H4 (cell line): ENCODE data around the gene ACAN. TPM values are rescaled to one million over a fixed set of nuclear protein-coding genes. Genes with fewer than 3 reads are reported as not detected.

ENCODE experiments used
- DNase-seq: peaks from one replicate; pipeline ENCODE4 v3.0.0-alpha.2; 2015; ENCODE audit warnings: low spot score
- total RNA-seq: library from RNA; depleted of rRNA; stranded (reverse); fragments of >200 nt; shearing (Covaris generic); gene quantifications from 2 replicates; pipeline ENCODE4 v1.2.3, GENCODE V29; 2014; rRNA removed

ACAN gene
- total RNA-seq, 1 experiment from 2014 or later, result 0.02 TPM

DNA sequence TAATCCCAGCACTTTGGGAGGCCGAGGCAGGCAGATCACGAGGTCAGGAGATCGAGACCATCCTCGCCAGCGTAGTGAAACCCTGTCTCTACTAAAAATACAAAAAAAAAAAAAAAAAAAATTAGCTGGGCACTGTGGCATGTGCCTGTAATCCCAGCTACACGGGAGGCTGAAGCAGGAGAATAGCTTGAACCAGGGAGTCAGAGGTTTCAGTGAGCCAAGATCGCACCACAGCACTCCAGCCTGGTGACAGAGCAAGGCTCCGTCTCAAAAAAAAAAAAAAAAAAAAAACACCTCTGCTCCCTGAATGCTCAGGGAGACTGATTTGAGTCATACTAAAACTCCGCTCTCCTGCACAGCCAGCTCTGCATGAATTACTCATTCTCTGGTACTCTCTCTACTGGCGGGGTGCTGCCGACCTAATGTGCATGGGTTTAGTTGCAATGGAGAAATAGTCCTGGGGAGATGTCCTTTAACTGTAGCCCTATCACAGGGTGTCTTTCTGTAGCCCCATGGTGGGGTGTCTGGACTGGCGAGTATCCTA is 117.7 kb downstream of the ACAN start:
- DNase-seq, result peak; percentile 60

Other genes starting within 250 kb of the ACAN start
- 23.9 and 28.7 TPM in 2 replicates for gene AEN, start 182.1 kb upstream of the ACAN start, total RNA-seq
- gene ISG20, start 164.4 kb upstream of the ACAN start, total RNA-seq, result 14.7 and 20.9 TPM in 2 replicates
- 10.9 and 12.6 TPM in 2 replicates for gene HAPLN3, start 92.1 kb downstream of the ACAN start, total RNA-seq
- gene MFGE8, start 109.9 kb downstream of the ACAN start, total RNA-seq, result 30.5 and 40.0 TPM in 2 replicates